ENCODE data around the gene C12orf75. TPM values are rescaled to one million over a fixed set of nuclear protein-coding genes. Genes with fewer than 3 reads are reported as not detected.

C12orf75 gene
- total RNA-seq, 1 donor from 2014 or later, result 163 TPM

- no peak overlapping the region for H3K27ac Mint-ChIP-seq (ENCODE audit: unreplicated experiment)
- H3K36me3 ChIP-seq (ENCODE audit: insufficient read depth, low read length), result no peaks in the 10 kb centered on the region
- H3K27ac ChIP-seq (ENCODE audit: low read depth, low read length), result no peak overlapping the region
- no peaks in the 10 kb centered on the region for H3K36me3 Mint-ChIP-seq (ENCODE audit: low read depth, unreplicated experiment)
- H4K20me1 ChIP-seq (ENCODE audit: insufficient read depth, low read length), result no peaks in the 10 kb centered on the region
- peaks cover 11% of the 10 kb centered on the region for H3K9me3 Mint-ChIP-seq (ENCODE audit: unreplicated experiment)
- no peak overlapping the region for H3K4me3 ChIP-seq (ENCODE audit: insufficient read depth, low read depth, low read length)
- H3K4me1 ChIP-seq (ENCODE audit: insufficient read depth, low read length), result no peaks in the 10 kb centered on the region
- no peaks in the 10 kb centered on the region for H3K4me1 Mint-ChIP-seq (ENCODE audit: low read depth, unreplicated experiment)
- no peak overlapping the region for H2AFZ ChIP-seq (ENCODE audit: low read depth, low read length)
- no peak overlapping the region for H3K4me2 ChIP-seq (ENCODE audit: low read length)
- no peak for TF ChIP-seq EZH2 (IDR thresholded peaks at IDR 0.05; ENCODE audit: insufficient read depth, low read length)
- no peak for TF ChIP-seq CTCF (IDR thresholded peaks at IDR 0.05; ENCODE audit: insufficient read depth, low read depth, low read length)
- H3K9me3 ChIP-seq (ENCODE audit: insufficient read depth, low read depth, low read length), result no peaks in the 10 kb centered on the region
- H3K4me3 Mint-ChIP-seq (ENCODE audit: unreplicated experiment), result no peak overlapping the region
- DNase-seq (ENCODE audit: low read depth) (no peak), FAIRE-seq (no peak)
- H3K27me3 ChIP-seq (ENCODE audit: insufficient read depth, low read length), result no peaks in the 10 kb centered on the region
- H3K27me3 Mint-ChIP-seq (ENCODE audit: low read depth, unreplicated experiment), result no peaks in the 10 kb centered on the region
- H3K79me2 ChIP-seq (ENCODE audit: insufficient read depth, low read length), result no peaks in the 10 kb centered on the region
- H3K9ac ChIP-seq (ENCODE audit: low read length), result no peak overlapping the region
These were observed 36.3 kb upstream of the C12orf75 start for GRCh38 chr12:105294161-105294560.

- H3K4me2 ChIP-seq (ENCODE audit: low read length), result no peak overlapping the region
These were observed 35.5 kb upstream of the C12orf75 start for GRCh38 chr12:105294886-105295479.

More at GRCh38 chr12:105294886-105295479, 35.5 kb upstream of the C12orf75 start:
- no peaks in the 10 kb centered on the region for H3K36me3 Mint-ChIP-seq (ENCODE audit: low read depth, unreplicated experiment)
- H3K27ac ChIP-seq (ENCODE audit: low read depth, low read length), result no peak overlapping the region
- H3K27me3 ChIP-seq (ENCODE audit: insufficient read depth, low read length), result no peaks in the 10 kb centered on the region
- no peaks in the 10 kb centered on the region for H3K4me1 ChIP-seq (ENCODE audit: insufficient read depth, low read length)
- DNase-seq (ENCODE audit: low read depth), result no peak
- H2AFZ ChIP-seq (ENCODE audit: low read depth, low read length), result no peak overlapping the region
- H3K27me3 Mint-ChIP-seq (ENCODE audit: low read depth, unreplicated experiment), result no peaks in the 10 kb centered on the region
- no peak overlapping the region for H3K4me3 ChIP-seq (ENCODE audit: insufficient read depth, low read depth, low read length)
- no peak overlapping the region for H3K9ac ChIP-seq (ENCODE audit: low read length)
- H3K36me3 ChIP-seq (ENCODE audit: insufficient read depth, low read length), result no peaks in the 10 kb centered on the region
- TF ChIP-seq EZH2 (IDR thresholded peaks at IDR 0.05; ENCODE audit: insufficient read depth, low read length) (no peak), CTCF (IDR thresholded peaks at IDR 0.05; ENCODE audit: insufficient read depth, low read depth, low read length) (no peak)
- H3K27ac Mint-ChIP-seq (ENCODE audit: unreplicated experiment), result no peak overlapping the region
- H3K9me3 ChIP-seq (ENCODE audit: insufficient read depth, low read depth, low read length), result no peaks in the 10 kb centered on the region
- H3K4me3 Mint-ChIP-seq (ENCODE audit: unreplicated experiment), result no peak overlapping the region
- no peaks in the 10 kb centered on the region for H3K4me1 Mint-ChIP-seq (ENCODE audit: low read depth, unreplicated experiment)
- H3K79me2 ChIP-seq (ENCODE audit: insufficient read depth, low read length), result no peaks in the 10 kb centered on the region
- no peak for FAIRE-seq
- H4K20me1 ChIP-seq (ENCODE audit: insufficient read depth, low read length), result no peaks in the 10 kb centered on the region
- H3K9me3 Mint-ChIP-seq (ENCODE audit: unreplicated experiment), result peaks cover 16% of the 10 kb centered on the region

Measured in astrocyte (in vitro differentiated cells and primary cell).